22Rv1 (cell line): ENCODE data around the gene EPS15.

Source experiments
- H3K27ac ChIP-seq: fragments of 450-650 bp; 2 replicates; pipeline ENCODE4 v1.5.1; 2017
- CTCF ChIP-seq: fragments of 450-650 bp; IDR thresholded peaks from 2 replicates; pipeline ENCODE4 v1.5.1; 2017; ENCODE audit warnings: mild to moderate bottlenecking
- ZFX ChIP-seq: fragments of 450-650 bp; IDR thresholded peaks from 2 replicates; pipeline ENCODE4 v1.6.1; 2017; ENCODE audit warnings: antibody characterized with exemption, borderline replicate concordance

The EPS15 gene

DNA sequence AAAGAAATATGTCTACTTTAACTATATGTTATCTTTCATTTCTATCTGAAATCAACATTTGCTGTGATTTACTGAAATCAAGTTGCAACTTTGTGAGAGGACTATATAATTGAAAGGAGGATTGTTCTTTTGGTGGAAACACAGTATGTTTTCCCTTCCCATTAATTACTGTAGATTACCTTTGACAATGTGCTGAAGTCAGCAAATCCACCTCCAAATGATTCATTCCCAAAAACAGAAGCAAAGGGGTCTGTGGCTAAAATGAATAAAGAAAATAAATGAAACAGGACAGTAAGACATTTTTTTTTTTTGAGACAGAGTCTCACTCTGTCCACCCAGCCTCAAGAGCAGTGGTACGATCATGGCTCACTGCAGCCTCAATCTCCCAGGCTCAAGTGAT lies 153.3 kb downstream of the EPS15 start:
- TF ChIP-seq ZFX = no peak
- no peak overlapping the region for H3K27ac ChIP-seq

DNA sequence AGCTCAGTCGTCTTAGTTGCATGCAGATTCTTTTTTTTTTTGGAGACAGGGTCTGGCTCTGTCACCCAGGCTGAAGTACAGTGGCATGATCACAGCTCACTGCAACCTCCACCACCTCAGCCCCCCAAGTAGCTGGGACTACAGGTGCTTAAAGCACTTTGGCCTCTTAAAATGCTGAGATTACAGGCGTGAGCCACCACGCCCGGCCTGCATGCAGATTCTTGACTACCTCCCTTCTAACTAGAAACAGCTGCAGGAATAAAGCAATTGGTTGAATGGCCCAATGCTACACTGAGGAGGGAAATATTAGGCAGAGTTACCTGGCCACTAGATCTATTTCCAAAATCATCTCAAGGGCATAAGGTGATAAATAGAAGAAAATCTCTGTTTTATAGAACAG lies 159.2 kb downstream of the EPS15 start:
- TF ChIP-seq CTCF = no peak
- TF ChIP-seq ZFX = no peak
- no peak overlapping the region for H3K27ac ChIP-seq

GRCh38 chr1:51355382-51355781 lies 163.7 kb downstream of the EPS15 start:
- H3K27ac ChIP-seq = no peak overlapping the region
- TF ChIP-seq ZFX = no peak
- TF ChIP-seq CTCF = no peak

DNA sequence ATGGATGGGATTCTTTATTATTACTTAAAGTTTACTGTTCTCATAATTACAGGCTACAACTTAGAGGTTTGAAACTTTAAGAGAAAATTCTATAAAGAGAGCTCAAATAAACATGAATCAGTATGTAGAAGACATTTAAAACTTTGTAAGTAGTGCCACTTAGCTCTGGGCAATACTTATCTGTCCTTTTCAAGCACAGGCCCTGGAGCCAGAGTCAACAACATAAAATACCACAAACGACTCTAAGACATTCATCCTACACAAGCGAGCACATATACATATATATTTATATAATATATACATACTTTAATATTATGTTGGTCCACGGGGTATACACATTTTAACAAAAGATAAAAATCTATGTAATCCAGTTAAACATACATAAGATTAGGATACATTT lies 164.7 kb downstream of the EPS15 start:
- TF ChIP-seq CTCF = no peak
- TF ChIP-seq ZFX = no peak

DNA sequence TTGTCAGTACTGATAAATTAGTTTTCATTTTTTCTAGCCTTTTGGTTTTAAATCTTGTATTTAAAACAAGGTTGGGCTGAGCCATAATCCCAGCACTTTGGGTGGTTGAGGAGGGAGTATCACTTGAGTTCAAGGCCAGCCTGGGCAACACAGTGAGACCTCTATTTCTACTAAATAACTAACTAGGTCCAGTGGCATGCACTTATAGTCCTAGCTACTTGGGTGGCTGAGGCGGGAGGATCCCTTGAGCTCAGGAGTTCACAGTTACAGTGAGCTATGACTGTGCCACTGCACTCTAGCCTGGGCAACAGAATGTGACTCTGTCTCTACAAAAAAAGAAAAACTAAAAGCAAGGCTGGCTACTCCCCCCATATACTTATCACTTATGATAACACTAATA lies 167.2 kb downstream of the EPS15 start:
- TF ChIP-seq ZFX (no peak), CTCF (no peak)
- H3K27ac ChIP-seq = no peak overlapping the region

More for the DNA sequence above, 164.7 kb downstream of the EPS15 start:
- no peak overlapping the region for H3K27ac ChIP-seq

DNA sequence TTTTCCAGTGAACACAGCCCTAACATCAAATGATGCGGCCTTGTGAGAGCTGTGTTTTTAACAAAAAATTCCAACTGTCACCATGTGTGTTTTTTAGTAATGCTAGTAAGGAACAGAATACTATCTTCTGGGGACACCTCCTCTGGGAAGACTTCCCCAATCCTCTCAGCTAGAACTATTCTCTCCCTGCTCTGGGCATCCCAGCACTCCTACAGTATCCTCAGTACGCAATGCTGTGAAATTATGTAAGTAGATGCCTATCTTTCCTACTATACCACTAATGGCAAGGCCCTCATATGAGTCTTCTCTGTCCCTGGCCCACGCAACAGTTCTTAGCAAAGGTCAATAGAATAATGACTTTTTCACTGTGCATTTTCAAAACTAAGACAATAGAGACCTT lies 169.2 kb downstream of the EPS15 start:
- no peak overlapping the region for H3K27ac ChIP-seq
- TF ChIP-seq CTCF (no peak), ZFX (no peak)

GRCh38 chr1:51348147-51348527 lies 170.9 kb downstream of the EPS15 start:
- H3K27ac ChIP-seq = no peak overlapping the region
- no peak for TF ChIP-seq ZFX
- TF ChIP-seq CTCF = no peak

DNA sequence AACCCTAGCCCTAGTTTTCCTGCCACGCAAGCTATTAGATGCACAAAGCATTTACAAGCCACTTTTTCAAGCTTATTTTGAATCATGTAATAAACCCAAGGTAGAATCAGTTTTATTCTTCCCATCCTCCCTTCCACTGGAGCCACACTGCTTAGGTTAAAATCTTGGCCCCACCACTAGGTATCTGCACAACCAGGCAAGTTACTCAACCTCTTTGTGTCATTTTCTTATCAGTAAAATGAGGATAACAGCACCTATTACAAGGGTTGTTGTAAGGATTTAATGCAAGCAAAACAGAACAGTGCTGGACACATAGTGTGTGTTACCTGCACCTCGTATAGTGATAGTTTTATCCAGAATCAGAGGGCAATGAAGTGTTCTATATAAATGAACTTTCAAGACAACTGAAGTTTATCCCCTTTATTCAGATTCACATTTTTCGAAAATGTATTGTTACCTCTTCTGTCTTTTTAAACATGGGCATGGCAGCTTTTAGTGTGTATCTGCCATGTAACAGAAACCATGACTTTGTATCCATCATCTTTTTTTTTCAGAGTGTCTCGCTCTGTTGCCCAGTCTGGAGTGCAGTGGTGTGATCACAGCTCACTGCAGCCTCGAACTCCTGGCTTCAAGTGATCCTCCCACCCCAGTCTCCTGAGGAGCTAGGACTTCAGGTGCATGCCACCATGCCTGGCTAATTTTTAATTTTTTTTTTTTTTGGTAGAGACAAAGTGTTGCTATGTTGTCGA lies 171.5 kb downstream of the EPS15 start:
- TF ChIP-seq CTCF = no peak
- no peak for TF ChIP-seq ZFX

More for the DNA sequence above, 171.5 kb downstream of the EPS15 start:
- no peak overlapping the region for H3K27ac ChIP-seq
